CD4-positive, CD25-positive, alpha-beta regulatory T cell (primary cell): ENCODE results near the gene ARHGEF11. TPM values are rescaled to one million over a fixed set of nuclear protein-coding genes. Genes with fewer than 3 reads are reported as not detected.
A peak's percentile ranks its signal among the peaks of the same experiment; 100 is the strongest.

Experiments
- ATAC-seq, 2 donors: fragments of 150-1000 bp; cut with Tn5 transposase; one replicate each; pipeline ENCODE4 v1.10.0; 2021; ENCODE audit warnings: low read depth in 2 of 2, moderate number of reproducible peaks in 2 of 2, moderate library complexity in 1 of 2
- DNase-seq, 3 donors: peaks; one replicate each; pipeline versions ENCODE4 v3.0.0 to v3.0.0-alpha.2; 2012 to 2022; ENCODE audit warnings: mixed read lengths in 1 of 3
- H3K27ac ChIP-seq: one replicate; pipeline ENCODE4 v1.7.0; 2013; ENCODE audit warnings: mild to moderate bottlenecking, low read length; ENCODE audit not compliant: insufficient read depth, poor library complexity, severe bottlenecking
- H3K27me3 ChIP-seq: one replicate; pipeline ENCODE4 v1.7.0; 2013; ENCODE audit warnings: low read length; ENCODE audit not compliant: control insufficient read depth, insufficient read depth
- H3K36me3 ChIP-seq: one replicate; pipeline ENCODE4 v1.7.0; 2013; ENCODE audit warnings: mild to moderate bottlenecking, low read length, moderate library complexity; ENCODE audit not compliant: control insufficient read depth, insufficient read depth
- H3K4me1 ChIP-seq: 2 replicates; pipeline ENCODE4 v1.7.0; 2013; ENCODE audit warnings: mild to moderate bottlenecking, low read length; ENCODE audit not compliant: insufficient read depth, control insufficient read depth, poor library complexity, severe bottlenecking
- H3K4me3 ChIP-seq: one replicate; pipeline ENCODE4 v1.7.0; 2013; ENCODE audit warnings: low read depth, mild to moderate bottlenecking, low read length, moderate library complexity
- H3K9me3 ChIP-seq, 2 experiments: 1 replicate in 1 of 2; 2 replicates in 1 of 2; pipeline ENCODE4 v1.7.0; 2013; ENCODE audit warnings: low read length in 2 of 2, mild to moderate bottlenecking in 1 of 2, moderate library complexity in 1 of 2; ENCODE audit not compliant: control insufficient read depth in 2 of 2
- H3K27ac Mint-ChIP-seq, 3 donors: one replicate each; pipeline ENCODE4 v1.8.0; 2020 to 2022; ENCODE audit warnings: mild to moderate bottlenecking in 3 of 3, mixed read lengths in 3 of 3, moderate library complexity in 2 of 3
- H3K27me3 Mint-ChIP-seq: one replicate; pipeline ENCODE4 v1.8.0; 2022; ENCODE audit warnings: mild to moderate bottlenecking, mixed read lengths
- H3K36me3 Mint-ChIP-seq: one replicate; pipeline ENCODE4 v1.8.0; 2020; ENCODE audit warnings: mixed read lengths
- H3K4me1 Mint-ChIP-seq, 4 donors: one replicate each; pipeline ENCODE4 v1.8.0; 2020 to 2022; ENCODE audit warnings: mixed read lengths in 4 of 4, mild to moderate bottlenecking in 1 of 4
- H3K4me3 Mint-ChIP-seq, 4 donors: one replicate each; pipeline ENCODE4 v1.8.0; 2020 to 2022; ENCODE audit warnings: mild to moderate bottlenecking in 4 of 4, mixed read lengths in 4 of 4, moderate library complexity in 3 of 4
- H3K9me3 Mint-ChIP-seq, 7 donors: one replicate each; pipeline ENCODE4 v1.8.0; 2020 to 2022; ENCODE audit warnings: mixed read lengths in 7 of 7, mild to moderate bottlenecking in 3 of 7, moderate library complexity in 2 of 7
- polyA plus RNA-seq, 4 donors: library from polyadenylated mRNA; unstranded; fragments of 300-500 nt; fragmentation: Illumina TruSeq; gene quantifications; one replicate each; pipeline ENCODE4 v1.2.3, GENCODE V29; 2021
- total RNA-seq: library from RNA; stranded (reverse); gene quantifications from one replicate; pipeline ENCODE4 v1.2.3, GENCODE V29; 2022

The ARHGEF11 gene
- total and polyA plus RNA-seq, 5 donors from 2014 or later: 18.2 to 39.4 (median 20.8) TPM

DNA sequence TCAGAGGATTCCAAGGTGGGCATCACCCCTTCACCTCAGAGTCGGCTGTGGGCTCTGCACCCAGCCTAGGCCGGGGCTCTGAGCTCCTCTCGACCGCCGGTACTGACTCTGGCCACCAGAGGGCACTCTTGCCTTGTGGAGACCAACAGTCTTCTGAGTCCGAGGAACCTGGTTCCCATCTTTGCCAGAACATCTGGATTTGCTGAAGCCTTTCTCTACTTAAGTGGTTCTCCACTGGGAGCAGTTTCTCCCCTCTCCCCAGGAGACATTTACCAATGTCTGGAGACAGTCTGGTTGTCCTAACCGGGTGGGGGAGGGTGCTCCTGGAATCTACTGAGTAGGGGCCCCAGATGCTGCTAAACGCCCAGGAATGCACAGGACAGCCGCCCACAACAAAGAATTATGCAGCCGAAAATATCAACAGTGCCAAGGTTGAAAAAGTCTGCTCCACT lies 44.7 kb upstream of the ARHGEF11 start:
- Mint-ChIP-seq H3K4me1 (peaks cover 0 to 5% (median 0%) of the 10 kb centered on the region in 4 donors), H3K36me3 (no peaks in the 10 kb centered on the region), H3K27ac (no peak overlapping the region), H3K4me3 (no peak overlapping the region), H3K9me3 (no peaks in the 10 kb centered on the region), H3K27me3 (no peaks in the 10 kb centered on the region)
- ATAC-seq (peak; percentile 73), DNase-seq (peak; percentile 71 to 76 (median 74))
- Histone ChIP-seq H3K36me3 (no peaks in the 10 kb centered on the region), H3K4me1 (no peaks in the 10 kb centered on the region), H3K4me3 (no peak overlapping the region), H3K27ac (no peak overlapping the region), H3K27me3 (no peaks in the 10 kb centered on the region), H3K9me3 (no peaks in the 10 kb centered on the region)

DNA sequence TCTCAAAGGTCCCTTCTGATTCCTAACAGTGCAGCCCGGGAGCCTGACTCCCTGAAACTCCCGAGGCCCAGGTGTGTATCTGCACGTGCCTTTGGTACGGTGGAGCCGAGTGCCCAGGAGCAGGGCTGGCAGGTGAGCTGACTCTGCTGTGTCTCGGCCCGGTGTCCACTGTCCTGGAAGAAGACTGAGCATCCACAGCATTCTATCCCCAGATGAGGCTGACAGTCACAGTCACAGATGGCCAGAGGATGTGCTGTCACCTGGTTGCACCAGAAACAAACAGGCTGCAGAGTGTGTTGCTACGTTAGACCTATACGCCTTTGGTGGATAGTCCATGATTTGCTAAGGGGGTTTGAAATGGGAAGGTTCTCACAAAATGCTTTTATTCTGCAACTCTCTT lies 44.2 kb upstream of the ARHGEF11 start:
- Mint-ChIP-seq H3K4me3 (no peak overlapping the region), H3K36me3 (no peaks in the 10 kb centered on the region), H3K27ac (no peak overlapping the region), H3K9me3 (no peaks in the 10 kb centered on the region), H3K27me3 (no peaks in the 10 kb centered on the region), H3K4me1 (peaks cover 0 to 5% (median 0%) of the 10 kb centered on the region in 4 donors)
- peaks cover under 1% of the 10 kb centered on the region for H3K27me3 ChIP-seq
- no peak for ATAC-seq
- no peak for DNase-seq
- H3K9me3 ChIP-seq: no peaks in the 10 kb centered on the region
- H3K36me3 ChIP-seq: no peaks in the 10 kb centered on the region
- no peak overlapping the region for H3K4me3 ChIP-seq
- H3K4me1 ChIP-seq: no peaks in the 10 kb centered on the region
- no peak overlapping the region for H3K27ac ChIP-seq

DNA sequence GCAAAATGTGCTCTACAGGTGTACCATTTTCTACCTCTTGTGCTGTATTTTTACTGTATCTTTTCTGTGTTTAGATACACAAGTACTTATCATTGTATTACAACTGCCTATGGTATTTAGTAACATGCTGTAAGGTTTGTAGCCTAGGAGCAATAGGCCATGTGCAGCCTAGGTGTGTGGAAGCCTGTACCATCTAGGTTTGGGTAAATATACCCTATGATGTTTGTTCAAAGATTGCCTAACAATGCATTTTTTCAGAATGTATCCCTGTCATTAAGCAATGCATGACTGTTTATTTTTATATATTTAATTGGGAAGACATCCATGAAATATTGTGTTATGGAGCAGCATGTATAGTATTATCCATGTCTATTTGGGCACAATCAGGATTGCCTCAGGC lies 43.1 kb upstream of the ARHGEF11 start:
- Histone ChIP-seq H3K27ac (no peak overlapping the region), H3K27me3 (peaks cover 2% of the 10 kb centered on the region), H3K9me3 (no peaks in the 10 kb centered on the region), H3K4me3 (no peak overlapping the region), H3K4me1 (no peaks in the 10 kb centered on the region), H3K36me3 (no peaks in the 10 kb centered on the region)
- no peaks in the 10 kb centered on the region for H3K36me3 Mint-ChIP-seq
- no peak overlapping the region for H3K4me3 Mint-ChIP-seq
- H3K4me1 Mint-ChIP-seq: peaks cover 0 to 5% (median 0%) of the 10 kb centered on the region in 4 donors
- no peak overlapping the region for H3K27ac Mint-ChIP-seq
- no peaks in the 10 kb centered on the region for H3K9me3 Mint-ChIP-seq
- no peaks in the 10 kb centered on the region for H3K27me3 Mint-ChIP-seq
- DNase-seq (no peak), ATAC-seq (no peak)

DNA sequence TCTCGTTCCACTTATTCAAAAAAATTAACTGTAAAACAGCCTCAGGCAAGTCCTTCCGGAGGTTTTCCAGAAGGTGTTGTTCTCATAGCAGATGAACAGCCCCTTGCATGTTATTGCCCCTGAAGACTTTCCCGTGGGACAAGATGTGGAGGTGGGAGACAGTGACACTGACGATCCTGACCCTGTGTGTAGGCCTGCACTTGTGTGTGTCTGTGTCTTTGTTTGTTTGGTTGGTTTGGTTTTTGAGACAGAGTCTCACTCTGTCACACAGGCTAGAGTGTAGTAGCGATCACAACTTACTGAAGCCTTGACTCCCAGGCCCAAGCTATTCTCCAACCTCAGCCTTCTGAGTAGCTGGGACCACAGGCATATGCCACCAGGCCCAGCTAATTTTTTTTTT lies 41.5 kb upstream of the ARHGEF11 start:
- Mint-ChIP-seq H3K27me3 (no peaks in the 10 kb centered on the region), H3K4me1 (peaks cover 0 to 5% (median 0%) of the 10 kb centered on the region in 4 donors), H3K36me3 (no peaks in the 10 kb centered on the region), H3K9me3 (peaks cover 0 to 1% (median 0%) of the 10 kb centered on the region in 7 donors), H3K4me3 (no peak overlapping the region), H3K27ac (no peak overlapping the region)
- ATAC-seq: no peak
- no peak overlapping the region for H3K4me3 ChIP-seq
- no peaks in the 10 kb centered on the region for H3K9me3 ChIP-seq
- no peaks in the 10 kb centered on the region for H3K4me1 ChIP-seq
- no peaks in the 10 kb centered on the region for H3K36me3 ChIP-seq
- H3K27me3 ChIP-seq: peaks cover 6% of the 10 kb centered on the region
- no peak for DNase-seq
- H3K27ac ChIP-seq: no peak overlapping the region

DNA sequence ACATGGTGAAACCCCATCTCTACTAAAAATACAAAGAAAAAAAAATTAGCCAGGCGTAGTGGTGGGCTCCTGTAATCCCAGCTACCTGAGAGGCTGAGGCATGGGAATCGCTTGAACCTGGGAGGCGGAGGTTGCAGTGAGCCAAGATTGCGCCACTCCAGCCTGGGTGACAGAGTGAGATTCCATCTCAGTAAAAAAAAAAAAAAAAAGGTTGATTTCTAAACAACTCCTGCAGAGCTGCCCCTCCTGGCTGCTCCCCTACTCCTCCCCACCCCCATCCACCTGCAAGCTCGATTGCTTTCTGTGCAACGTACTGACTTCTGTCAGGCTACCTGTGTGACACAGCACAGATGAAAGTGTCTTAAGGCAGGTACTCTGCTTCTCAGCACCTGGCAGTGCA lies 40.8 kb upstream of the ARHGEF11 start:
- Mint-ChIP-seq H3K4me1 (peaks cover 0 to 5% (median 0%) of the 10 kb centered on the region in 4 donors), H3K36me3 (no peaks in the 10 kb centered on the region), H3K9me3 (peaks cover 0 to 1% (median 0%) of the 10 kb centered on the region in 7 donors), H3K27ac (no peak overlapping the region), H3K4me3 (no peak overlapping the region), H3K27me3 (peaks cover 4% of the 10 kb centered on the region)
- H3K27me3 ChIP-seq: peaks cover 6% of the 10 kb centered on the region
- ATAC-seq (no peak), DNase-seq (no peak)
- no peak overlapping the region for H3K27ac ChIP-seq
- no peaks in the 10 kb centered on the region for H3K4me1 ChIP-seq
- no peak overlapping the region for H3K4me3 ChIP-seq
- no peaks in the 10 kb centered on the region for H3K36me3 ChIP-seq
- H3K9me3 ChIP-seq: no peaks in the 10 kb centered on the region

DNA sequence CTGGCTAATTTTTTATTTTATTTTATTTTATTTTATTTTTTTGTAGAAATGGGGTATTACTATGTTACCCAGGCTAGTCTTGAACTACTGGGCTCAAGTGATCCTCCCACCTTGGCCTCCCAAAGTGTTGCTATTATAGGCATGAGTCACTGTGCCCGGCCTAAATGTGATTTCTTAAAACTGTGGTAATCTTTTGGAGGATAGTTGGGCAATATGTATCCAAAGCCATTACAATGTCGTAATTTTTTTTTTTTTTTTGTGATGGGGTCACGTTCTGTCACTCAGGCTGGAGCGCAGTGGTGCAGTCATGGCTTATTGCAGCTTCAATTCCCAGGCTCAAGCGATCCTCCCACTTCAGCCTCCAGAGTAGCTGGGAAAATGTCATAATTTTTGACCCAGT lies 39.9 kb upstream of the ARHGEF11 start:
- H3K27me3 Mint-ChIP-seq: peaks cover 4% of the 10 kb centered on the region
- Histone ChIP-seq H3K27ac (no peak overlapping the region), H3K9me3 (no peaks in the 10 kb centered on the region), H3K4me3 (no peak overlapping the region), H3K4me1 (no peaks in the 10 kb centered on the region), H3K27me3 (peaks cover 6% of the 10 kb centered on the region), H3K36me3 (no peaks in the 10 kb centered on the region)
- no peaks in the 10 kb centered on the region for H3K36me3 Mint-ChIP-seq
- ATAC-seq (no peak), DNase-seq (no peak)
- H3K9me3 Mint-ChIP-seq: peaks cover 0 to 1% (median 0%) of the 10 kb centered on the region in 7 donors
- no peak overlapping the region for H3K4me3 Mint-ChIP-seq
- H3K4me1 Mint-ChIP-seq: peaks cover 0 to 5% (median 0%) of the 10 kb centered on the region in 4 donors
- H3K27ac Mint-ChIP-seq: no peak overlapping the region

DNA sequence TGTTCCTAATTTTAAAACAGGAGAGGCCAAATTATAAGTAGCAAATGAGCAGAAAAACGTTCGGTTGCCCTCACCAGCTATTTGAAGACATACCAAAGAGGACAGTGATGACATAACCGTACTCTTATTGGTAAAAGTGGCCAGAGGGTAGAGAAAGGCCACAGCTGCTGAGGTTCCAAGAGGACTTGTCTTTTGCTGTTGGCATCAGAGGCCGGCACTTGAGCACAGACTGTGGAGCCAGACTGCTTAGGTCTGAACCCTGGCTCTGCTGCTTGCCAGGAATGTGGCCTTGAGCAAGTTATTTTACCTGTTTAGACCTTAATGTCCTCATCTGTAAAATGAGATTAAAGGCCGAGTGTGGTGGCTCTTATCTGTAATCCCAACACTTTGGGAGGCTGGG lies 39.2 kb upstream of the ARHGEF11 start:
- no peak overlapping the region for H3K27ac ChIP-seq
- no peaks in the 10 kb centered on the region for H3K9me3 ChIP-seq
- H3K27ac Mint-ChIP-seq: no peak overlapping the region
- H3K27me3 Mint-ChIP-seq: peaks cover 4% of the 10 kb centered on the region
- DNase-seq (no peak), ATAC-seq (no peak)
- no peaks in the 10 kb centered on the region for H3K4me1 Mint-ChIP-seq
- H3K4me1 ChIP-seq: no peaks in the 10 kb centered on the region
- H3K4me3 ChIP-seq: no peak overlapping the region
- H3K4me3 Mint-ChIP-seq: no peak overlapping the region
- H3K36me3 Mint-ChIP-seq: no peaks in the 10 kb centered on the region
- H3K36me3 ChIP-seq: no peaks in the 10 kb centered on the region
- peaks cover 0 to 1% (median 0%) of the 10 kb centered on the region in 7 donors for H3K9me3 Mint-ChIP-seq
- peaks cover 6% of the 10 kb centered on the region for H3K27me3 ChIP-seq

DNA sequence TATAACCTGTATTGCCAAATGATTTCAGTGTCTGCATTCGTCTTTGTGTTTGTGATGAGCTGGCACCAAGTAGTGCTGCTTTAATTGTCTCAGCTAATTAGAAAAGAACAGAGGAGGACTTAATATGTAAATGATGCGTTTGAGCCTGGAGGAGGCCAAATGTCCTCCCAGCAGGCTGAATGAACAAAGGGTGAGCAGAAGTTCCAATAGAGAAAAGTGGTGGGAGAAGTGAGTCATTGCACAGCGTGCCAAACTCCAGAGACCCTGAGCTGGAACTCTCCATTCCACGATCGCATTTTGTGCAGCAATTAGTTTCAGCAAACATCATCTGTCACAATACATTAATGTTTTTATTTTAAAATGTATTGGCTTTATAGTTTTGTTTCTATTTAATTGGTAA lies 36.2 kb upstream of the ARHGEF11 start:
- Histone ChIP-seq H3K9me3 (no peaks in the 10 kb centered on the region), H3K4me1 (no peaks in the 10 kb centered on the region), H3K27me3 (peaks cover 12% of the 10 kb centered on the region), H3K4me3 (no peak overlapping the region), H3K36me3 (no peaks in the 10 kb centered on the region), H3K27ac (no peak overlapping the region)
- no peaks in the 10 kb centered on the region for H3K36me3 Mint-ChIP-seq
- H3K4me1 Mint-ChIP-seq: no peaks in the 10 kb centered on the region
- no peak overlapping the region for H3K27ac Mint-ChIP-seq
- no peak overlapping the region for H3K4me3 Mint-ChIP-seq
- H3K27me3 Mint-ChIP-seq: peaks cover 19% of the 10 kb centered on the region
- DNase-seq: no peak
- H3K9me3 Mint-ChIP-seq: peaks cover 0 to 1% (median 0%) of the 10 kb centered on the region in 7 donors
- no peak for ATAC-seq
